Skin epidermis (tissue), 12 donors: ENCODE data around the gene SLC27A5.

ENCODE experiments used
- H3K27ac ChIP-seq, 21 experiments: fragments of 200-600 bp; sonication (generic) in 11 of 21; one replicate each; pipeline ENCODE4 v1.5.0; 2020; ENCODE audit warnings: mild to moderate bottlenecking in 3 of 21, inconsistent platforms in 2 of 21, moderate library complexity in 2 of 21
- H3K4me3 ChIP-seq, 7 experiments: fragments of 200-600 bp; sonication (generic) in 2 of 7; one replicate each; pipeline ENCODE4 v1.5.0; 2020; ENCODE audit warnings: inconsistent platforms in 2 of 7, mild to moderate bottlenecking in 2 of 7, moderate library complexity in 1 of 7

SLC27A5 gene

GRCh38 chr19:58511353-58512208 is at the start of gene SLC27A5:
SLC27A5 (minus strand) TSS chr19:58511992; CDS start chr19:58511955, 37 bp downstream.
- no peak within 1 kb of the TSS for H3K4me3 ChIP-seq
- H3K27ac ChIP-seq: no peak within 1 kb of the TSS

DNA sequence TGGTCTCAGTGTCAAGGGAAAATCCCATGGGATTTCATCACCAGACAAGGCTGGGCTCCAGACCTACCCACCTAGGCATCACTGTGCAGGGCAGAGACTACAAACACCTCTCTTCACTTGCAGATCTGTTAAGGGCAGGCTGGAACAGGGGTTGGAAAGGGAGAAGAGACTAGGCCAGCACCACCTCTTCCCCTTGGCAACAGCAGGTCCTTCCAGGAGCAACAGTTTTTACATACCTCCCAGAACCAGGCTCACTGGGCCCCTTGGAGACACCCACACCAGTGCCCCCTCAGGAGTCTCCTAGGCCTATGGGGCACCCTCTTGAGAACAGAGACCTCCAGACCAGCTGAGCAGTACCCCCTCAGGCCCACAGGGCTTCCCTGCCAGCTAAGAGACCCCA is 49.1 kb upstream of the SLC27A5 start:
- no peak overlapping the region for H3K4me3 ChIP-seq
- peak overlapping the region in 1 of 21 experiments; percentile 9 for H3K27ac ChIP-seq

- peak overlapping the region in 19 of 21 experiments; percentile 96 to 100 (median 99) for H3K27ac ChIP-seq
Measured at GRCh38 chr19:58560007-58560887, 48.5 kb upstream of the SLC27A5 start.

GRCh38 chr19:58559275-58560006 is 47.6 kb upstream of the SLC27A5 start:
- Histone ChIP-seq H3K4me3 (peak overlapping the region; percentile 62 to 91 (median 69)), H3K27ac (peak overlapping the region; percentile 66 to 100 (median 99))

More at GRCh38 chr19:58560007-58560887, 48.5 kb upstream of the SLC27A5 start:
- peak overlapping the region; percentile 62 to 91 (median 69) for H3K4me3 ChIP-seq

GRCh38 chr19:58558623-58559274 is 47.0 kb upstream of the SLC27A5 start:
- Histone ChIP-seq H3K4me3 (peak overlapping the region; percentile 62 to 91 (median 69)), H3K27ac (peak overlapping the region; percentile 66 to 100 (median 99))

DNA sequence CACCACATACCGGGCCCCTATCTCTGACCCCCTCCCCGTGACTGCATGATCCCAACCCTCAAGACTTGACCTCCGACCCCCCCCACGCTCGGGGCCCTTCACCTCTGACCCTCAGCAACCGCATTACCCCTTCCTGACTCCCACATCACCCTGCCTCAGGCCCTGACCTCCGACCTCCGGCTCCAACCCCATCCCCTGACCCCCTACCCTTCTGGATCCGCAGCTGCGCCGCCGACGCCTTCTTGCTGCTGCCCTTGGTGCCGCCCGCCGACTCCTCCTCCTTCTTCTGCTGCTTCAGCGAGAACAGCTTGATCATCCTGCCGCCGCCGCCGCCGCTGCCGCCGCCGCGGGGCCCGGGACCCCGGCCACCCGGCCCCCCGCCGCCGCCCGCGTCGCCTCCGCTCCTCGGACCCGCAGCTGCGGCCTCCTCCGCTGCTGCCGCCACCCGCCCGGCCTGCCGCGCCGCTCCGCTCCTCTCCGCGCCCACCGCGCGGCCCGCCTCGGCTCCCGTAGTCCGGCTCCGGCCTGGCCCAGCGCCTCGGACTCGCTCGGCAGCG is 46.4 kb upstream of the SLC27A5 start, which contains the start of gene UBE2M:
UBE2M (minus strand) TSS at position 546 of the 557 bp plus-strand sequence; CDS start at position 316, 230 bp downstream.
- Histone ChIP-seq H3K27ac (peak within 1 kb of the TSS; percentile 66 to 100 (median 99)), H3K4me3 (peak within 1 kb of the TSS; percentile 62 to 91 (median 69))

DNA sequence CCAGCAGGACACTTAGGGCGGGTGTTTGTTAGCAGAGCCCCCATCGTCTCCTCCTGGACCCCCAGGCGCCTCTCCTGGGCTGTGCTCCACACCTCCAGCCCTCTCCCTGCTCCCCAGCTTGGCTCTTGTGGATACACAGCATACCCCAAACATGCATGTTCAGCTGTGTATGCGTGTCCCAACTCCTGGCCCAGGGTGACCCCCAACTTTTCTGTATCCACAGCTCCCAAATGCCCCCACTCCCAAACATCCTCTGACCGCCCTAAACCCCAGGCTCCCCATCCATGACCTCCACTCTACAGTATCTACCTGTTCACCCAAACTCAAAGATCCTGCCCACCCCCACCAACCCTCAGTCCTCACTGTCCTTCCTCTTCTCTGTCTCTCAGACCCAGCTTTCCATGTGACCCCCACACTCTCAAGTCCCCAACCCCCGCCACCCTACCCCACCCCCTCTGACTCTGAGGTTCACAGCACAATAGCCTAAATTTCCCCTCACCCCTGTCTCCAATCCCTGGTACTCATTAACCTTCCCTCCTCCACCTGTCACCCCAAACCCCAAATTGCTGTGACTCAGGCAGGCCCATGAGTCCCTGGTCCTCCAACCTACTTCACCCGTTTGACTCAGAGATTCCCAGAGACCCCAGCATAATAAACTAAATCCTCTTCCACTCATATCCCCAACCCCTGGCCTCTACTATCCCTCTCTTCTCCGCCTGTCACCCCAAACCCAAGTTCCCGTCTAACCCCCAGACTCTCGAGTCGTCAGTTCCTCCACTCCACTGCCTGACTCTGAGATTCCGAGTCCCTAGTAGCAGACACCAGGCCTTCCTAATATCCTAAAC is 45.7 kb upstream of the SLC27A5 start:
- Histone ChIP-seq H3K27ac (peak overlapping the region; percentile 61 to 100 (median 99)), H3K4me3 (peak overlapping the region; percentile 62 to 91 (median 69))

- peak overlapping the region in 17 of 21 experiments; percentile 81 to 100 (median 99) for H3K27ac ChIP-seq
- H3K4me3 ChIP-seq: peak overlapping the region in 6 of 7 experiments; percentile 62 to 83 (median 68)
Measured at GRCh38 chr19:58556622-58557220, 44.9 kb upstream of the SLC27A5 start.

DNA sequence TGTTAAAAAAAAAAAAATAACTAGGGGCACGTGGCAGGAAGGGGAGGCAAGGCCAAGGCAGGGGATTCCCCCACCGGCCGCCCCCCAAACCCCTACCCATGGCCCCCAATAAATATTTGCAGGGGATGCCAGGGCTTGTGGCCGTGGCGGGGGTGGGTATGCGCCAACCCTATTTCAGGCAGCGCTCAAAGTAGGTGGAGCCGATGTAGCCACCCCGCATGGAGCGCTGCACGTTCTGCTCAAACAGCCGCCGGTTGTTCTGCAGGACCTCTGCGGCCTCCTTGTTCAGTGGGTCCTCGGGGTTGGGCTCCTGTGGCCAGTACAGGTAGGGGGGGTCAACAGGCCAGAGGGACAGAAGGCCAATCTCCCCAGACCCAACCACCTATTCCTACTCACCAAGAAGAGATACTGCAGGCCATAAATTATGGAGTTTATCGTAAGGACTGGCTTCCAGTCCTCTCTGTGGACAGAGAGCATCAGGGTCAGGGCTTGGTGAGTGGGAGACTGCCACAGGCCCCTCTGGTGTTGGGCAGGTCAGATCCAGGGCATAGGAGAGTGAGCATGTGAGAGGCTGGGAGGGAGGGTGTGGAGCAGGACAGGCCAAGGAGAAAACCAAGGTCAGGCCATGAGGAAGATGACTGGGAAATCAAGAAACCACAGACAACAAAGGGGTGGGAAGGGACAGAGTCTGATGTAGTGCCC is 44.3 kb upstream of the SLC27A5 start:
- peak overlapping the region in 13 of 21 experiments; percentile 7 to 99 (median 95) for H3K27ac ChIP-seq
- no peak overlapping the region for H3K4me3 ChIP-seq

GRCh38 chr19:58555369-58555885 is 43.6 kb upstream of the SLC27A5 start:
- peak overlapping the region; percentile 48 to 86 (median 66) for H3K4me3 ChIP-seq

GRCh38 chr19:58554494-58555368 is 42.9 kb upstream of the SLC27A5 start, which contains the start of gene CHMP2A:
CHMP2A (minus strand) TSS chr19:58555105; CDS start chr19:58554212, 893 bp downstream.
- Histone ChIP-seq H3K4me3 (peak within 1 kb of the TSS; percentile 48 to 86 (median 66)), H3K27ac (peak within 1 kb of the TSS; percentile 6 to 99 (median 93))

More at GRCh38 chr19:58555369-58555885, 43.6 kb upstream of the SLC27A5 start:
- H3K27ac ChIP-seq: peak overlapping the region in 20 of 21 experiments; percentile 77 to 99 (median 93)

DNA sequence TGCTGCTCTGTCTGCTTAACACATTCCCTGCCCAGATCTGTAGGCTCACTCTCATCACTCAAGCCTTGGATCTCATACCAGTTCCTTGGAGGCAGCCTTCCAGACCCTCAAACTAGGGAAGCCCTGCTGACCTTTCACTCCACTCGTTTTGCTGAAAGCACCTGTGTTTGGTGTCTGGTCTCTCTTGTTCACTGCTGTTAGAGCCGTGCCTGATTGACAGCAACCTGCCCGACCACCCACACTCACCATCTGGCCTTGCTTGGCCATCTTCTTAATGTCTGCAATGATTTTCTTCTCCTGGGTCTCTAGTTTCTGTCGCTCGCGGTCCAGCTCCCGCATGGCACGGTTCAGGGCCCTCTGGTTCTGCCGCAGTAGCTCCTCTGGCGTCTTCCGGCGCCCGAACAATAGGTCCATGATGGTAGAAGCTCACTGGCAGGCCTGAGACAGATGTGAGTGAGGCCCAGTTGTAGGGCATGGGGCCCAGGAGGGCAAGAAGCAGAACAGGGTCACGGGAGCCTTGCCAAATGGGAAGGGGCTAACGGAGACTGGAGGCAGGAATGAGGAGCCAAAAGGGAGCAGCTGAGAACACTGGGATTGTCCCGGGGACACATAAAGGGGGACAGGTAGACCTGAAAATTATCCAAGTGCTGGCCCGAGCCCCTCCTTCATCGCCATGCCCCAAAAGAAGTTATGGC is 42.2 kb upstream of the SLC27A5 start:
- H3K27ac ChIP-seq: peak overlapping the region; percentile 6 to 99 (median 93)
- peak overlapping the region; percentile 48 to 86 (median 66) for H3K4me3 ChIP-seq

GRCh38 chr19:58552655-58553054 is 40.9 kb upstream of the SLC27A5 start:
- H3K4me3 ChIP-seq: no peak overlapping the region
- no peak overlapping the region for H3K27ac ChIP-seq
